Testis (tissue), 2 donors: Measurements from ENCODE around the gene TRPC3.

Experiments used
- CTCF ChIP-seq, 3 experiments: fragments of 450-650 bp in 2 of 3; fragments of 200-600 bp in 1 of 3; sonication (generic) in 1 of 3; IDR thresholded peaks; one replicate each; pipeline ENCODE4 v1.5.1; 2016 to 2019; ENCODE audit warnings: antibody characterized with exemption in 3 of 3, mild to moderate bottlenecking in 2 of 3, moderate library complexity in 1 of 3
- POLR2A ChIP-seq: fragments of 450-650 bp; IDR thresholded peaks from one replicate; pipeline ENCODE4 v1.6.1; 2017; ENCODE audit warnings: antibody characterized with exemption, mild to moderate bottlenecking, moderate library complexity

- TF ChIP-seq CTCF (IDR thresholded peaks at IDR 0.05) (no peak), POLR2A (no peak)
Observed at GRCh38 chr4:121936101-121936500, 15.8 kb downstream of the TRPC3 start.
